Measurements from ENCODE around the gene NUP210L. TPM values are rescaled to one million over a fixed set of nuclear protein-coding genes. Genes with fewer than 3 reads are reported as not detected.
A peak's percentile ranks its signal among the peaks of the same experiment; 100 is the strongest.

NUP210L gene
- total RNA-seq, 4 donors from 2014 or later, result 0.23 TPM; not detected in 3

GRCh38 chr1:153976819-153977249 is 178.0 kb downstream of the NUP210L start:
- TF ChIP-seq, protein P1, sequence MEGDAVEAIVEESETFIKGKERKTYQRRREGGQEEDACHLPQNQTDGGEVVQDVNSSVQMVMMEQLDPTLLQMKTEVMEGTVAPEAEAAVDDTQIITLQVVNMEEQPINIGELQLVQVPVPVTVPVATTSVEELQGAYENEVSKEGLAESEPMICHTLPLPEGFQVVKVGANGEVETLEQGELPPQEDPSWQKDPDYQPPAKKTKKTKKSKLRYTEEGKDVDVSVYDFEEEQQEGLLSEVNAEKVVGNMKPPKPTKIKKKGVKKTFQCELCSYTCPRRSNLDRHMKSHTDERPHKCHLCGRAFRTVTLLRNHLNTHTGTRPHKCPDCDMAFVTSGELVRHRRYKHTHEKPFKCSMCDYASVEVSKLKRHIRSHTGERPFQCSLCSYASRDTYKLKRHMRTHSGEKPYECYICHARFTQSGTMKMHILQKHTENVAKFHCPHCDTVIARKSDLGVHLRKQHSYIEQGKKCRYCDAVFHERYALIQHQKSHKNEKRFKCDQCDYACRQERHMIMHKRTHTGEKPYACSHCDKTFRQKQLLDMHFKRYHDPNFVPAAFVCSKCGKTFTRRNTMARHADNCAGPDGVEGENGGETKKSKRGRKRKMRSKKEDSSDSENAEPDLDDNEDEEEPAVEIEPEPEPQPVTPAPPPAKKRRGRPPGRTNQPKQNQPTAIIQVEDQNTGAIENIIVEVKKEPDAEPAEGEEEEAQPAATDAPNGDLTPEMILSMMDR (IDR thresholded peaks at IDR 0.05), result no peak
- no peak for TF ChIP-seq POLR2A (IDR thresholded peaks at IDR 0.05)
- intact Hi-C loops (cut with DNase I; ENCODE audit: low total_unique reads), result loop anchor here (5.0 kb wide), 1 partner anchor 180 kb away; no protein-coding TSS in a partner anchor
- 0 to 1% methylated on average over 16 of the region's 16 CpGs for WGBS, 2 donors
- DNase-seq (ENCODE audit: low spot score in 2 of 2), result no peak
- peak overlapping the region; percentile 87 for H3K4me3 ChIP-seq (ENCODE audit: low read depth, poor library complexity, severe bottlenecking)

DNA sequence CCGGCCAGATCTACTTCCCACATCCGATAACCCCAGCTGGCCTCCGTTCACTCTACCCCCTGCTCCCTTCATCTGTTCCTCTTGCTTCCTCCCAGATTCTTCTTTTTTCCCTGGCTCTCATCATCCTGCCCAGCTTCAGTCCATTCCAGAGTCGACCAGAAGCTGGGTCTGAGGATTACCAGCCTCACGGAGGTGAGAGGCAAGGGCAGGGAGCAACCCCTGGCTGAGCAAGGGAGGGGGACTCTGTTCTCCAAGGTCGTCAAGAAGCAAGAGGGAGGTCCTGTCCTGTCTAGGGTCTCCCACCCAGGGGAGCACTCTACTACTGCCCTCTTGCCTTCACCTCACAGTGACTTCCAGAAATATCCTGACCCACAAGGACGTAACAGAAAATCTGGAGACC is 181.3 kb downstream of the NUP210L start:
- no peak for DNase-seq (ENCODE audit: low spot score in 2 of 2)
- WGBS, 2 donors, result 75 to 82% methylated on average over 7 of the region's 7 CpGs
- H3K4me3 ChIP-seq (ENCODE audit: low read depth, poor library complexity, severe bottlenecking), result no peak overlapping the region
- TF ChIP-seq, protein P1 (IDR thresholded peaks at IDR 0.05), result no peak
- no peak for TF ChIP-seq POLR2A (IDR thresholded peaks at IDR 0.05)
- intact Hi-C loops (cut with DNase I; ENCODE audit: low total_unique reads), result no loop called here

- 90 to 91% methylated on average over 3 of the region's 3 CpGs for WGBS, 2 donors
- intact Hi-C loops (cut with DNase I; ENCODE audit: low total_unique reads), result no loop called here
- no peak overlapping the region for H3K4me3 ChIP-seq (ENCODE audit: low read depth, poor library complexity, severe bottlenecking)
- TF ChIP-seq, protein P1 (IDR thresholded peaks at IDR 0.05), result no peak
- TF ChIP-seq POLR2A (IDR thresholded peaks at IDR 0.05), result no peak
- DNase-seq (ENCODE audit: low spot score in 2 of 2), result no peak
Observed at GRCh38 chr1:153973071-153973470, 181.8 kb downstream of the NUP210L start.

GRCh38 chr1:153970346-153970745 is 184.5 kb downstream of the NUP210L start:
- 82 to 89% methylated on average over 2 of the region's 2 CpGs for WGBS, 2 donors

GRCh38 chr1:153968972-153969371 is 185.9 kb downstream of the NUP210L start:
- WGBS, 2 donors, result 88 to 96% methylated on average over 2 of the region's 2 CpGs
- TF ChIP-seq, protein P1 (IDR thresholded peaks at IDR 0.05), result no peak
- no peak for TF ChIP-seq POLR2A (IDR thresholded peaks at IDR 0.05)
- no peak overlapping the region for H3K4me3 ChIP-seq (ENCODE audit: low read depth, poor library complexity, severe bottlenecking)
- intact Hi-C loops (cut with DNase I; ENCODE audit: low total_unique reads), result no loop called here
- no peak for DNase-seq (ENCODE audit: low spot score in 2 of 2)

More at GRCh38 chr1:153970346-153970745, 184.5 kb downstream of the NUP210L start:
- intact Hi-C loops (cut with DNase I; ENCODE audit: low total_unique reads), result no loop called here
- DNase-seq (ENCODE audit: low spot score in 2 of 2), result no peak
- H3K4me3 ChIP-seq (ENCODE audit: low read depth, poor library complexity, severe bottlenecking), result no peak overlapping the region
- TF ChIP-seq, protein P1 (IDR thresholded peaks at IDR 0.05), result no peak
- no peak for TF ChIP-seq POLR2A (IDR thresholded peaks at IDR 0.05)

GRCh38 chr1:153968408-153968807 is 186.5 kb downstream of the NUP210L start:
- peak in 1 of 2 donors; percentile 82 for DNase-seq (ENCODE audit: low spot score in 2 of 2)
- WGBS, 2 donors, result 4 to 12% methylated on average over 13 of the region's 13 CpGs
- TF ChIP-seq POLR2A (IDR thresholded peaks at IDR 0.05), result no peak
- TF ChIP-seq, protein P1 (IDR thresholded peaks at IDR 0.05), result no peak
- peak overlapping the region; percentile 28 for H3K4me3 ChIP-seq (ENCODE audit: low read depth, poor library complexity, severe bottlenecking)
- intact Hi-C loops (cut with DNase I; ENCODE audit: low total_unique reads), result no loop called here

Data from lower leg skin (tissue), 4 donors.